OCI-LY1 (cell line): Measurements from ENCODE around the gene SLC9A9.

Source experiments
- H2AFZ ChIP-seq: fragments of 200-600 bp; sonication (generic), shearing (Covaris generic); 2 replicates; pipeline ENCODE4 v1.6.0; 2014; ENCODE audit warnings: antibody characterized with exemption, mild to moderate bottlenecking, low read length
- H3F3A ChIP-seq: fragments of 200-600 bp; sonication (generic), shearing (Covaris generic); 2 replicates; pipeline ENCODE4 v1.6.0; 2014; ENCODE audit warnings: mild to moderate bottlenecking, antibody characterized with exemption, low read length, moderate library complexity; ENCODE audit not compliant: insufficient read depth
- H3K27ac ChIP-seq: fragments of 200-600 bp; sonication (generic); 2 replicates; pipeline ENCODE4 v1.5.1; 2014; ENCODE audit warnings: low read length, mixed run types, mild to moderate bottlenecking, low read depth; ENCODE audit not compliant: poor library complexity, severe bottlenecking
- H3K27me3 ChIP-seq: fragments of 200-600 bp; sonication (generic); 2 replicates; pipeline ENCODE4 v1.6.0; 2014; ENCODE audit warnings: antibody characterized with exemption, mild to moderate bottlenecking, low read length, moderate library complexity; ENCODE audit not compliant: insufficient read depth
- H3K36me3 ChIP-seq: fragments of 200-600 bp; sonication (generic); 2 replicates; pipeline ENCODE4 v1.6.1; 2014; ENCODE audit warnings: mild to moderate bottlenecking, antibody characterized with exemption, low read length, moderate library complexity, mixed read lengths; ENCODE audit not compliant: insufficient read depth
- H3K4me1 ChIP-seq: fragments of 200-600 bp; sonication (generic); 2 replicates; pipeline ENCODE4 v1.5.1; 2014; ENCODE audit warnings: mild to moderate bottlenecking, low read length, moderate library complexity; ENCODE audit not compliant: insufficient read depth, severe bottlenecking
- H3K4me2 ChIP-seq: fragments of 200-600 bp; sonication (generic), shearing (Covaris generic); 2 replicates; pipeline ENCODE4 v1.6.1; 2014; ENCODE audit warnings: low read length
- H3K4me3 ChIP-seq: fragments of 200-600 bp; sonication (generic); 2 replicates; pipeline ENCODE4 v1.5.1; 2014; ENCODE audit warnings: low read length, low read depth, mild to moderate bottlenecking, mixed read lengths; ENCODE audit not compliant: poor library complexity, severe bottlenecking
- H3K79me2 ChIP-seq: fragments of 200-600 bp; shearing (Covaris generic); 2 replicates; pipeline ENCODE4 v1.6.1; 2016; ENCODE audit warnings: mixed run types, low read length, mixed read lengths; ENCODE audit not compliant: insufficient read depth
- H3K9ac ChIP-seq: fragments of 200-600 bp; sonication (generic), shearing (Covaris generic); 2 replicates; pipeline ENCODE4 v1.6.1; 2014; ENCODE audit warnings: mild to moderate bottlenecking, low read length, mixed read lengths
- H3K9me2 ChIP-seq: fragments of 200-600 bp; sonication (generic), shearing (Covaris generic); 2 replicates; pipeline ENCODE4 v1.6.1; 2014; ENCODE audit warnings: low read depth, mild to moderate bottlenecking, low read length, mixed read lengths
- H3K9me3 ChIP-seq: fragments of 200-600 bp; shearing (Covaris generic); 2 replicates; pipeline ENCODE4 v1.6.1; 2014; ENCODE audit warnings: low read length, mixed read lengths
- H4K20me1 ChIP-seq: fragments of 200-600 bp; sonication (generic), shearing (Covaris generic); 2 replicates; pipeline ENCODE4 v1.6.0; 2016; ENCODE audit warnings: mild to moderate bottlenecking, low read length; ENCODE audit not compliant: insufficient read depth
- CTCF ChIP-seq: fragments of 200-600 bp; sonication (generic), shearing (Covaris generic); IDR thresholded peaks from 2 replicates; pipeline ENCODE4 v1.5.1; 2017; ENCODE audit warnings: mild to moderate bottlenecking, antibody characterized with exemption, low read length, moderate library complexity, mixed read lengths
- EZH2 ChIP-seq: fragments of 200-600 bp; sonication (generic), shearing (Covaris generic); IDR thresholded peaks from 2 replicates; pipeline ENCODE4 v1.8.0; 2017; ENCODE audit warnings: borderline replicate concordance, mixed run types, mild to moderate bottlenecking, antibody characterized with exemption, low read length, moderate library complexity, mixed read lengths

The SLC9A9 gene

GRCh38 chr3:143309705-143310104, 538.6 kb downstream of the SLC9A9 start:
- H3K9me2 ChIP-seq, result no peaks in the 10 kb centered on the region
- H3K27ac ChIP-seq, result no peak overlapping the region
- TF ChIP-seq EZH2 (no peak), CTCF (no peak)
- no peak overlapping the region for H3K4me3 ChIP-seq
- H3K4me2 ChIP-seq, result no peak overlapping the region
- H4K20me1 ChIP-seq, result no peaks in the 10 kb centered on the region
- H3K27me3 ChIP-seq, result no peaks in the 10 kb centered on the region
- H3F3A ChIP-seq, result no peaks in the 10 kb centered on the region
- H3K36me3 ChIP-seq, result no peaks in the 10 kb centered on the region
- H3K79me2 ChIP-seq, result no peaks in the 10 kb centered on the region
- H2AFZ ChIP-seq, result no peak overlapping the region
- H3K9me3 ChIP-seq, result no peaks in the 10 kb centered on the region
- H3K9ac ChIP-seq, result no peak overlapping the region
- H3K4me1 ChIP-seq, result no peaks in the 10 kb centered on the region

- Histone ChIP-seq H3K9ac (no peak overlapping the region), H3K36me3 (no peaks in the 10 kb centered on the region), H3F3A (no peaks in the 10 kb centered on the region), H3K4me2 (no peak overlapping the region), H3K27ac (no peak overlapping the region), H3K9me2 (no peaks in the 10 kb centered on the region), H3K4me1 (no peaks in the 10 kb centered on the region), H3K79me2 (no peaks in the 10 kb centered on the region), H3K4me3 (no peak overlapping the region), H2AFZ (no peak overlapping the region), H3K9me3 (no peaks in the 10 kb centered on the region), H3K27me3 (no peaks in the 10 kb centered on the region), H4K20me1 (no peaks in the 10 kb centered on the region)
- TF ChIP-seq CTCF, result no peak
- TF ChIP-seq EZH2, result no peak
Measured at GRCh38 chr3:143307613-143308183, 540.6 kb downstream of the SLC9A9 start.

- no peaks in the 10 kb centered on the region for H3K36me3 ChIP-seq
- H3K27me3 ChIP-seq, result no peaks in the 10 kb centered on the region
- H3F3A ChIP-seq, result no peaks in the 10 kb centered on the region
- H3K9me2 ChIP-seq, result no peaks in the 10 kb centered on the region
- no peak overlapping the region for H3K4me3 ChIP-seq
- TF ChIP-seq CTCF (no peak), EZH2 (no peak)
- H3K79me2 ChIP-seq, result no peaks in the 10 kb centered on the region
- H3K4me2 ChIP-seq, result no peak overlapping the region
- H3K27ac ChIP-seq, result no peak overlapping the region
- no peaks in the 10 kb centered on the region for H4K20me1 ChIP-seq
- H3K9ac ChIP-seq, result no peak overlapping the region
- no peaks in the 10 kb centered on the region for H3K9me3 ChIP-seq
- H3K4me1 ChIP-seq, result no peaks in the 10 kb centered on the region
- H2AFZ ChIP-seq, result no peak overlapping the region
Measured at GRCh38 chr3:143306407-143306806, 541.9 kb downstream of the SLC9A9 start.
